Measurements from ENCODE around the gene TMPRSS15.

The TMPRSS15 gene

GRCh38 chr21:18356801-18357200 is 46.8 kb downstream of the TMPRSS15 start:
- no peak for TF ChIP-seq FOXP2 (optimal IDR thresholded peaks at IDR 0.05; ENCODE audit: borderline replicate concordance, extremely low read depth, extremely low read length, insufficient read depth)
- no peak for TF ChIP-seq SIN3A (IDR thresholded peaks at IDR 0.05; ENCODE audit: borderline replicate concordance, insufficient read depth, low read length)
- no peak for TF ChIP-seq TAF1 (IDR thresholded peaks at IDR 0.05; ENCODE audit: borderline replicate concordance, insufficient read depth, low read length)
- no peak for TF ChIP-seq REST (IDR thresholded peaks at IDR 0.05; ENCODE audit: insufficient read depth in 1 of 2, low read depth in 2 of 2, low read length in 2 of 2)
- TF ChIP-seq POLR2AphosphoS5 (IDR thresholded peaks at IDR 0.05; ENCODE audit: low read depth, low read length): no peak

GRCh38 chr21:18354947-18355346 is 48.6 kb downstream of the TMPRSS15 start:
- TF ChIP-seq POLR2AphosphoS5 (IDR thresholded peaks at IDR 0.05; ENCODE audit: low read depth, low read length): no peak
- TF ChIP-seq TAF1 (IDR thresholded peaks at IDR 0.05; ENCODE audit: borderline replicate concordance, insufficient read depth, low read length): no peak
- TF ChIP-seq FOXP2 (optimal IDR thresholded peaks at IDR 0.05; ENCODE audit: borderline replicate concordance, extremely low read depth, extremely low read length, insufficient read depth): no peak
- TF ChIP-seq REST (IDR thresholded peaks at IDR 0.05; ENCODE audit: insufficient read depth in 1 of 2, low read depth in 2 of 2, low read length in 2 of 2): no peak
- no peak for TF ChIP-seq SIN3A (IDR thresholded peaks at IDR 0.05; ENCODE audit: borderline replicate concordance, insufficient read depth, low read length)

GRCh38 chr21:18350216-18350615 is 53.4 kb downstream of the TMPRSS15 start:
- TF ChIP-seq SIN3A (IDR thresholded peaks at IDR 0.05; ENCODE audit: borderline replicate concordance, insufficient read depth, low read length): no peak
- TF ChIP-seq REST (IDR thresholded peaks at IDR 0.05; ENCODE audit: insufficient read depth in 1 of 2, low read depth in 2 of 2, low read length in 2 of 2): no peak
- no peak for TF ChIP-seq POLR2AphosphoS5 (IDR thresholded peaks at IDR 0.05; ENCODE audit: low read depth, low read length)
- no peak for TF ChIP-seq FOXP2 (optimal IDR thresholded peaks at IDR 0.05; ENCODE audit: borderline replicate concordance, extremely low read depth, extremely low read length, insufficient read depth)
- TF ChIP-seq TAF1 (IDR thresholded peaks at IDR 0.05; ENCODE audit: borderline replicate concordance, insufficient read depth, low read length): no peak

- no peak for TF ChIP-seq FOXP2 (optimal IDR thresholded peaks at IDR 0.05; ENCODE audit: borderline replicate concordance, extremely low read depth, extremely low read length, insufficient read depth)
- TF ChIP-seq TAF1 (IDR thresholded peaks at IDR 0.05; ENCODE audit: borderline replicate concordance, insufficient read depth, low read length): no peak
- TF ChIP-seq POLR2AphosphoS5 (IDR thresholded peaks at IDR 0.05; ENCODE audit: low read depth, low read length): no peak
- no peak for TF ChIP-seq SIN3A (IDR thresholded peaks at IDR 0.05; ENCODE audit: borderline replicate concordance, insufficient read depth, low read length)
- TF ChIP-seq REST (IDR thresholded peaks at IDR 0.05; ENCODE audit: insufficient read depth in 1 of 2, low read depth in 2 of 2, low read length in 2 of 2): no peak
Observed at GRCh38 chr21:18349468-18349867, 54.1 kb downstream of the TMPRSS15 start.

Data from PFSK-1 (cell line).